VCaP (cell line): ENCODE data around the gene TTLL12.

Source experiments
- H3K27ac ChIP-seq: fragments of 450-650 bp; 2 replicates; pipeline ENCODE4 v1.5.1; 2017
- TF ChIP-seq, protein P1 (sequence below): fragments of 450-650 bp; conservative IDR thresholded peaks from 2 replicates; pipeline ENCODE4 v1.5.1; 2017; ENCODE audit warnings: mild to moderate bottlenecking, moderate library complexity

TTLL12 gene

DNA sequence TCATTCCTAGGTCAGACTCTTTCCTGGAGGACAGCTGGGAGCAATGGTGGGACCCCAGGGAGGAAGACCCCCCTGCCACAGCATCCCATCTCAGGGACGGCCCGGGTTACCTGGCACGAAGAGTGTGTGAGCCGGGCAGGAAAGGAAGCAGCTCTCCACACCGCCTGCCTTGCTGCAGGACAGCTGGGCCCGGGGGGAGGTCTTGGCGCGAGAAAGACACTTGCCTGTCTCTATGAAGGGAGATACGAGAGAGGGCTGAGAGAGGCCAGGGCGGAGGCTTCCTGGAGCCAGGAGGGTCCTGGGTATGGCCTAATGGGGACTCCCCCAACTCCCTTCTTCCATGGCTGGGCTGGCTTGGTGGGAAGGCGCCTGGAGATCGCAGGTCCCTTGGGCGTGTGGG, 36.1 kb upstream of the TTLL12 start:
- H3K27ac ChIP-seq: no peak overlapping the region
- TF ChIP-seq, protein P1, sequence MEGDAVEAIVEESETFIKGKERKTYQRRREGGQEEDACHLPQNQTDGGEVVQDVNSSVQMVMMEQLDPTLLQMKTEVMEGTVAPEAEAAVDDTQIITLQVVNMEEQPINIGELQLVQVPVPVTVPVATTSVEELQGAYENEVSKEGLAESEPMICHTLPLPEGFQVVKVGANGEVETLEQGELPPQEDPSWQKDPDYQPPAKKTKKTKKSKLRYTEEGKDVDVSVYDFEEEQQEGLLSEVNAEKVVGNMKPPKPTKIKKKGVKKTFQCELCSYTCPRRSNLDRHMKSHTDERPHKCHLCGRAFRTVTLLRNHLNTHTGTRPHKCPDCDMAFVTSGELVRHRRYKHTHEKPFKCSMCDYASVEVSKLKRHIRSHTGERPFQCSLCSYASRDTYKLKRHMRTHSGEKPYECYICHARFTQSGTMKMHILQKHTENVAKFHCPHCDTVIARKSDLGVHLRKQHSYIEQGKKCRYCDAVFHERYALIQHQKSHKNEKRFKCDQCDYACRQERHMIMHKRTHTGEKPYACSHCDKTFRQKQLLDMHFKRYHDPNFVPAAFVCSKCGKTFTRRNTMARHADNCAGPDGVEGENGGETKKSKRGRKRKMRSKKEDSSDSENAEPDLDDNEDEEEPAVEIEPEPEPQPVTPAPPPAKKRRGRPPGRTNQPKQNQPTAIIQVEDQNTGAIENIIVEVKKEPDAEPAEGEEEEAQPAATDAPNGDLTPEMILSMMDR: no peak

DNA sequence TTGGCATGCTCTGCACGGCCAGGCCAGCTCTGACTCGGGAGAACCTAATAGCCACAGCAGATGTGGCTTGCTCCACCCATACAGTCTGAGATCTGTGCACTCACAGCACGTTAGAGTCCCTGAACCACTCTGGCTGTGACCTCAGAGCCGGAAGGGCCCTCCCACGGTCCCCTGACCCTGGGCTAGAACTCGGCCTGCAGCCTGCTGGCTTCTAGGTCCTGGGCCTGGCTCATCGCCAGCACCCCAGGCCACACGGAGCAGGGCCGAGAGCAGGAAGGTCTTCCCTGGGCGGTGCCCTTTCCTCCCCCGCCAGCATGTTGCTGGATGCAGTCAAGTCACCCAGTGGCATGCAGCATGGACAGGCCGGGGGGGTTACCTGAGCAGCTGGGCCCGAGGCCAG, 35.3 kb upstream of the TTLL12 start:
- TF ChIP-seq, protein P1: no peak
- no peak overlapping the region for H3K27ac ChIP-seq

DNA sequence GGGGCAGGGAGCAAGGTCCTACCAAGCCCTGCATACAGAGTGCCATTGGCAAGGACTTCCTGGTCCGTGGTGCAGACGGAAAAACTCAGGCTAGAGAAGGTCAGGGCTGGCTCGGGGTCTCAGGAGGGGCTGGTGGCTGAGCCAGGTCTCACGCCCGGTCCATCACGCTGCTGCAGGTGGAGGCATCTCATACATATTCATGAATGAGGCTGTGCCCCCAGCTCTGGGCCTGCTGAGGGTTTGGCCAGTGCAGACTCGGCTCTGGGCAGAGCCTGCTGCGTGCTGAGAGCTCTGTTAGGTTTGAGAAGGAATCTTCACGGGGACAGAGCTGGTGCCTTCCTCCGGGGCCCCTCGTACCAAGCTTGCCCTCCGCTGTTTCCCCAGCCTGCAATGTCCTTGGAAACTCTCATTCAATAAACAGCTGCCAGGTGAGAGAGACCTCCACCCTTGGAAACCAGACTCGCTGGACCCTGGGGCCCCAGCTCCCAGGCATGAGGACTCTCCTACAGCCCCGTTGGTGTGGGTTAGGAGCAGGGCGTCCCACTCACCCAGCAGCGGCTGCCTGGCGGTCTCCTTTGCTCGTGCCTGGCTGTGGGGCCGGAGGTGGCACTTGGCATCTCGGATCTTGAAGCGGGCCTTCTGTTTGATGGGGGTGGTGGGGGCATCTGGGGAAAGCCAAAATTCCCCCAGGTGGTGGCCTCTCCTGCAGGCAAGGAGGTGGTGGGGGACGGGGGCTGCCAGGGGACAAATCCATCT, 33.9 kb upstream of the TTLL12 start:
- TF ChIP-seq, protein P1: no peak
- no peak overlapping the region for H3K27ac ChIP-seq

DNA sequence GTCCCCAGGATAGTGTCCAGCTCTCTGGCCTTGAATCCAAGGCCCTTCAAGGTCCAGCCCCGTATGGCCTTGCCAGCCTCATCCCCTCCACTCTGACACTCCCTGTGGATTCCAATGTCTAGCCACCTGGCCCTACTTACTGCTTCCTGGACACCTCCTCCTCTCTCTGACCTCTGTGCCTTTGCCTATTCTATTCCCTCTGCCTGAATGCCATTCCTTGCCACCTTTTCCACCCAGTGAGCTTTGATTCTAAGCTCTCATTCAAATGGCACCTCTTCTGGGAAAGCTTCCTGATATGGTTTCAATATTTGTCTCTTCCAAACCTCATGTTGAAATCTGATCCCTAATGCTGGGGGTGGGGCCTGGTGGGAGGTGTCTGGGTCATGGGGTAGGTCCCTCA, 31.9 kb upstream of the TTLL12 start:
- H3K27ac ChIP-seq: no peak overlapping the region
- TF ChIP-seq, protein P1: no peak

DNA sequence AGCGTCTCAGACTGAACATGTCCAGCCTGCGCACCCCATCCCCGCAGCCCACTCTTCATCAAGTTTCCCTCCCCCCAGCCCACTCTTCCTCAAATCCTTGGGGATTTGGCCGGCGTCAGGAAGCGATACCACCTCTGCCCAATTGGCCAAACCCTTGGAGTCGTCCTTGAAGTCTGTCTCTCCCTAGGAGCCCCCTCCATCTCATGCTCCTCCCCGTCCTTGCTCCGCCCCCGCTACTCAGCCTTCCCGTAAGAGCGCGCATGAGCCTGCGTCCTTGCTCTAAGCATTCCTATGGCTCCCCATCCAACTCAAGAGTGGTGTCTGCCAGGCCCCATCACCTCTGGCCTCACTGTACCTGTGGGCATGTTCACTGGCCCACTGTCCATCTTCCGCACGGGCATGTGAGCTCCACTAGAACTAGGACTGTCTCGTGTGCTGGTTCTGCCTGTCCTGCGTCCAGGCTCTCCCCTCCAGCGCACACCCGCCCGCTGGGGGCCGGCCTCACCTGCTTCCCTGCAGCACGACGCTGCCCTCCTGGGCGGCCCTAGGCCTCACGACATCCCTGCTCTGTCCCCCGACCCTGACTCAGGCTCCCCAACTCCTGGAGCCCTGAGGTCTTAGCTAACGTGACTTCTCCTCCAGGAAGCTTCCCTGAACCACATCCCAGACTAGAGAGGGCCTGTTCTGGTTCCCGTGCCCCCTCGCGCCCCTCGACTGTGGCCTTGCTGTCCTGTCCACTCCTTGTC, 30.5 kb upstream of the TTLL12 start:
- TF ChIP-seq, protein P1: no peak
- no peak overlapping the region for H3K27ac ChIP-seq

DNA sequence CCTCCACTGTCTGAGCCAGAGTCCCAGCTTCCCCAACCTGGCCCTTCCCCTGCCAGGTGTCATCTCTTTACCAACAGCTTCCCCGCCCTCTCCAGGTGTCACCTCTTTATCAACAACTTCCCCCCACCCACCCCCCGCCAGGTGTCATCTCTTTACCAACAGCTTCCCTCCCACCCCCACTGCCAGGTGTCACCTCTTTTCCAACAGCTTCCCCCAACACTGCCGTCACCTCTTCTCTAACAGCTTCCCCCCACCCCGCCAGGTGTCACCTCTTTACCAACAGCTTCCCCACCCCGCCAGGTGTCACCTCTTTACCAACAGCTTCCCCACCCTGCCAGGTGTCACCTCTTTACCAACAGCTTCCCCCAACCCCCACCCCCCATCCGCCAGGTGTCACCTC, 29.8 kb upstream of the TTLL12 start:
- no peak overlapping the region for H3K27ac ChIP-seq
- TF ChIP-seq, protein P1: no peak

DNA sequence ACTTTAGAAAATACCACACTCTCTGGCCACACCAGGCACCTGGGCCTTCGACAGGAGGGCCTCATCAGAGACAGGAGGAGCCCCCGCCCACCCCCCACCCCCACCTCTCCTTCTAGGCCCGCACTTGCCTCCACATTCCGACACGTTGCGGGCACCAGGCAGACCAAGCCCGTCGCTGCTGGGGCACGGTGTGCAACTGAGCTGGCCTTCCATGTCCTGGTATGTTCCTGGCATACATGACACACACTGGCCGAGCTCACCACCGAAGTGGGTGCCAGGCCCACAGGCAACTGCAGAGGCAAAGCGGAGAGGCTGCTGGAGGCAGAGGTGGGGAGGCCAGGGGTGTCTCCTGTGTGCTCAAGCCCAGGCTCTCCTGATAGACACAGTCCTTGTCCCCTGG, 27.0 kb upstream of the TTLL12 start:
- no peak overlapping the region for H3K27ac ChIP-seq
- TF ChIP-seq, protein P1: no peak
